ENCODE results near the gene ZDHHC11. TPM values are rescaled to one million over a fixed set of nuclear protein-coding genes. Genes with fewer than 3 reads are reported as not detected.
"Not testable (repeated sequence)": the region's sequence is repeated elsewhere in the genome, so short reads cannot be mapped to it uniquely, and the experiment has no call there.

The ZDHHC11 gene
- total RNA-seq, 4 donors from 2014 or later = 0.54 to 5.3 (median 2.8) TPM

GRCh38 chr5:777756-778161 is 73.0 kb downstream of the ZDHHC11 start:
- intact Hi-C loops (cut with DNase I) = loop anchor here (10.0 kb wide), 1 partner anchor 103 kb away; no protein-coding TSS in a partner anchor
- TF ChIP-seq POLR2A (IDR thresholded peaks at IDR 0.05) (no peak), CTCF (IDR thresholded peaks at IDR 0.05) (no peak)
- 86 to 91% methylated on average over 8 to 21 of the region's 36 CpGs for WGBS, 2 donors
- H3K27me3 ChIP-seq = no peaks in the 10 kb centered on the region
- H3K9me3 ChIP-seq = no peaks in the 10 kb centered on the region
- no peaks in the 10 kb centered on the region for H3K4me1 ChIP-seq
- H3K4me3 ChIP-seq (replicated peaks in 1 of 3) = no peak overlapping the region
- no peaks in the 10 kb centered on the region for H3K36me3 ChIP-seq
- H3K27ac ChIP-seq = no peak overlapping the region
- no peak for DNase-seq

GRCh38 chr5:776862-777711 is 73.7 kb downstream of the ZDHHC11 start:
- Histone ChIP-seq H3K36me3 (no peaks in the 10 kb centered on the region), H3K27ac (no peak overlapping the region), H3K4me1 (no peaks in the 10 kb centered on the region), H3K4me3 (replicated peaks in 1 of 3) (no peak overlapping the region), H3K27me3 (no peaks in the 10 kb centered on the region), H3K9me3 (no peaks in the 10 kb centered on the region)
- intact Hi-C loops (cut with DNase I) = loop anchor here (10.0 kb wide), 1 partner anchor 102 kb away; no protein-coding TSS in a partner anchor
- no peak for TF ChIP-seq POLR2A (IDR thresholded peaks at IDR 0.05)
- TF ChIP-seq CTCF (IDR thresholded peaks at IDR 0.05) = no peak
- no peak for DNase-seq
- 89 to 92% methylated on average over 38 to 42 of the region's 42 CpGs for WGBS, 2 donors

- intact Hi-C loops (cut with DNase I) = loop anchor here (10.0 kb wide), 1 partner anchor 101 kb away; no protein-coding TSS in a partner anchor
- Histone ChIP-seq H3K4me3 (replicated peaks in 1 of 3) (no peak overlapping the region), H3K27me3 (no peaks in the 10 kb centered on the region), H3K36me3 (no peaks in the 10 kb centered on the region), H3K27ac (no peak overlapping the region), H3K4me1 (no peaks in the 10 kb centered on the region), H3K9me3 (no peaks in the 10 kb centered on the region)
- DNase-seq = no peak
- WGBS, 2 donors = 85 to 88% methylated on average over 17 to 19 of the region's 20 CpGs
- TF ChIP-seq POLR2A (IDR thresholded peaks at IDR 0.05) (no peak), CTCF (IDR thresholded peaks at IDR 0.05) (no peak)
Observed at GRCh38 chr5:775961-776861, 74.6 kb downstream of the ZDHHC11 start.

- not testable (repeated sequence) for H3K27me3 ChIP-seq; H3K27ac ChIP-seq; H3K4me1 ChIP-seq; DNase-seq; H3K9me3 ChIP-seq; H3K4me3 ChIP-seq (replicated peaks in 1 of 3); H3K36me3 ChIP-seq
- 85 to 100% methylated on average over 2 to 8 of the region's 9 CpGs for WGBS, 2 donors
- intact Hi-C loops (cut with DNase I) = loop anchor here (10.0 kb wide), 1 partner anchor 101 kb away; no protein-coding TSS in a partner anchor
Observed at GRCh38 chr5:775595-775960, 75.2 kb downstream of the ZDHHC11 start.

GRCh38 chr5:774854-775505 is 75.8 kb downstream of the ZDHHC11 start:
- H3K27me3 ChIP-seq; H3K4me1 ChIP-seq; H3K36me3 ChIP-seq; H3K27ac ChIP-seq; DNase-seq; H3K9me3 ChIP-seq; H3K4me3 ChIP-seq (replicated peaks in 1 of 3): not testable (repeated sequence)
- 92 to 96% methylated on average over 9 to 17 of the region's 18 CpGs for WGBS, 2 donors
- intact Hi-C loops (cut with DNase I) = loop anchor here (10.0 kb wide), 1 partner anchor 100 kb away; no protein-coding TSS in a partner anchor

- not testable (repeated sequence) for H3K4me1 ChIP-seq; DNase-seq; H3K27ac ChIP-seq; H3K36me3 ChIP-seq; H3K4me3 ChIP-seq (replicated peaks in 1 of 3); H3K9me3 ChIP-seq; H3K27me3 ChIP-seq
- WGBS, 2 donors = 98 to 100% methylated on average over 3 of the region's 6 CpGs
- intact Hi-C loops (cut with DNase I) = loop anchor here (10.0 kb wide), 1 partner anchor 100 kb away; no protein-coding TSS in a partner anchor
Observed at GRCh38 chr5:774304-774703, 76.5 kb downstream of the ZDHHC11 start.
